H1 (cell line): ENCODE measurements around the gene COL28A1. TPM values are rescaled to one million over a fixed set of nuclear protein-coding genes. Genes with fewer than 3 reads are reported as not detected.

ENCODE experiments used
- CTCF ChIA-PET: fragments of 300-600 bp; sonication (Branson Sonifier 250); formaldehyde crosslinking; loops from one replicate; lab custom pipeline; 2021; ENCODE audit not compliant: partially characterized antibody; lab: Charles Lee
- POLR2A ChIA-PET: fragments of 300-600 bp; sonication (Branson Sonifier 250); formaldehyde crosslinking; loops from one replicate; lab custom pipeline; 2021; ENCODE audit warnings: inconsistent platforms; ENCODE audit not compliant: partially characterized antibody; lab: Charles Lee
- DNase-seq, 2 experiments: peaks; one replicate each; pipeline versions ENCODE4 v3.0.0 to v3.0.0-alpha.2; 2010 to 2022; ENCODE audit warnings: low spot score in 2 of 2, low read depth in 1 of 2, mixed read lengths in 1 of 2
- FAIRE-seq: peaks from 2 replicates; lab custom pipeline; 2011; peaks lifted over from hg19 to GRCh38; lab: Jason Lieb, UNC
- H2AFZ ChIP-seq: 2 replicates; pipeline ENCODE4 v1.8.1; 2012; ENCODE audit warnings: low read length, inconsistent platforms
- H2AK5ac ChIP-seq: 2 replicates; pipeline ENCODE4 v1.6.1; 2013; ENCODE audit warnings: low read depth, low read length
- H2BK120ac ChIP-seq: replicated peaks from 2 replicates; pipeline ENCODE3; 2013; ENCODE audit warnings: low read depth, low read length, inconsistent platforms
- H2BK12ac ChIP-seq: 2 replicates; pipeline ENCODE4 v1.6.1; 2013; ENCODE audit warnings: low read depth, low read length
- H2BK15ac ChIP-seq: 2 replicates; pipeline ENCODE4 v1.6.1; 2013; ENCODE audit warnings: low read length
- H2BK20ac ChIP-seq: 2 replicates; pipeline ENCODE4 v1.6.1; 2013; ENCODE audit warnings: low read length
- H2BK5ac ChIP-seq: 2 replicates; pipeline ENCODE4 v1.6.1; 2013; ENCODE audit warnings: low read depth, low read length
- H3K14ac ChIP-seq: 2 replicates; pipeline ENCODE4 v1.6.1; 2013; ENCODE audit warnings: inconsistent platforms; ENCODE audit not compliant: insufficient read length
- H3K18ac ChIP-seq: 2 replicates; pipeline ENCODE4 v1.6.1; 2013; ENCODE audit warnings: low read length; ENCODE audit errors: extremely low read depth
- H3K23ac ChIP-seq: 2 replicates; pipeline ENCODE4 v1.6.1; 2013; ENCODE audit warnings: inconsistent platforms; ENCODE audit not compliant: insufficient read length
- H3K23me2 ChIP-seq: 2 replicates; pipeline ENCODE4 v1.6.1; 2013; ENCODE audit warnings: low read depth, low read length
- H3K27ac ChIP-seq: 2 replicates; pipeline ENCODE4 v1.6.1; 2011; ENCODE audit warnings: low read depth, low read length, inconsistent platforms
- H3K27me3 ChIP-seq, 4 experiments: replicated peaks in 1 of 4; 1 replicate in 1 of 4; 2 replicates in 3 of 4; pipeline versions ENCODE4 v1.6.1 to v1.8.1; 2011 to 2013; ENCODE audit warnings: low read length in 3 of 4, mild to moderate bottlenecking in 3 of 4, inconsistent platforms in 2 of 4, mixed read lengths in 2 of 4, moderate library complexity in 1 of 4; ENCODE audit not compliant: control insufficient read depth in 3 of 4, insufficient read depth in 3 of 4; ENCODE audit errors: extremely low read depth in 1 of 4
- H3K36me3 ChIP-seq, 4 experiments: 2 replicates each; pipeline versions ENCODE4 v1.6.1 to v1.8.1; 2011 to 2013; ENCODE audit warnings: mild to moderate bottlenecking in 4 of 4, low read length in 3 of 4, moderate library complexity in 2 of 4, control low read depth in 1 of 4, inconsistent platforms in 1 of 4; ENCODE audit not compliant: insufficient read depth in 4 of 4, control insufficient read depth in 2 of 4
- H3K4ac ChIP-seq: replicated peaks from 2 replicates; pipeline ENCODE3; 2013; ENCODE audit warnings: low read length, low read depth, mixed read lengths, inconsistent platforms; ENCODE audit not compliant: insufficient read length
- H3K4me1 ChIP-seq, 4 experiments: replicated peaks in 1 of 4; 1 replicate in 1 of 4; 2 replicates in 3 of 4; pipeline versions ENCODE4 v1.6.1 to v1.8.1; 2011 to 2013; ENCODE audit warnings: low read length in 3 of 4, inconsistent platforms in 2 of 4, mixed read lengths in 1 of 4; ENCODE audit not compliant: insufficient read depth in 4 of 4, control insufficient read depth in 3 of 4
- H3K4me2 ChIP-seq, 2 experiments: 2 replicates each; pipeline versions ENCODE4 v1.6.1 to v1.8.1; 2011 to 2013; ENCODE audit warnings: low read depth in 2 of 2, low read length in 2 of 2, control low read depth in 1 of 2, inconsistent platforms in 1 of 2, mild to moderate bottlenecking in 1 of 2; ENCODE audit not compliant: insufficient read depth in 1 of 2
- H3K4me3 ChIP-seq, 4 experiments: fragments of 200-600, 300-600 bp in 1 of 4; sonication (generic), shearing (Covaris generic), sonication (Bioruptor Twin) in 1 of 4; 2 replicates each; pipeline versions ENCODE4 v1.5.1 to v1.8.1; 2011 to 2016; ENCODE audit warnings: low read length in 4 of 4, low read depth in 3 of 4, control low read depth in 2 of 4, inconsistent platforms in 2 of 4, mild to moderate bottlenecking in 2 of 4, mixed read lengths in 1 of 4, moderate library complexity in 1 of 4; ENCODE audit not compliant: insufficient read depth in 2 of 4; ENCODE audit errors: extremely low read depth in 1 of 4
- H3K56ac ChIP-seq: replicated peaks from 2 replicates; pipeline ENCODE3; 2013; ENCODE audit warnings: low read depth, mild to moderate bottlenecking, mixed read lengths, low read length, inconsistent platforms; ENCODE audit not compliant: insufficient read length
- H3K79me1 ChIP-seq: 2 replicates; pipeline ENCODE4 v1.6.1; 2013; ENCODE audit warnings: low read depth, low read length, control low read depth
- H3K79me2 ChIP-seq, 2 experiments: 2 replicates each; pipeline versions ENCODE4 v1.6.1 to v1.8.1; 2012 to 2013; ENCODE audit warnings: low read length in 2 of 2, mild to moderate bottlenecking in 2 of 2, inconsistent platforms in 1 of 2; ENCODE audit not compliant: insufficient read depth in 2 of 2, control insufficient read depth in 1 of 2
- H3K9ac ChIP-seq, 4 experiments: replicated peaks in 1 of 4; 1 replicate in 1 of 4; 2 replicates in 3 of 4; pipeline versions ENCODE4 v1.6.1 to v1.8.1; 2011 to 2013; ENCODE audit warnings: low read depth in 3 of 4, low read length in 3 of 4, control low read depth in 2 of 4, mild to moderate bottlenecking in 2 of 4, moderate library complexity in 2 of 4, inconsistent platforms in 1 of 4; ENCODE audit errors: extremely low read depth in 1 of 4
- H3K9me3 ChIP-seq, 2 experiments: 2 replicates each; pipeline versions ENCODE4 v1.6.1 to v1.8.1; 2012 to 2013; ENCODE audit warnings: mild to moderate bottlenecking in 2 of 2, moderate library complexity in 2 of 2, control low read depth in 1 of 2, inconsistent platforms in 1 of 2, low read depth in 1 of 2, low read length in 1 of 2, mixed read lengths in 1 of 2; ENCODE audit not compliant: insufficient read depth in 2 of 2
- H4K20me1 ChIP-seq, 2 experiments: replicated peaks in 1 of 2; 2 replicates each; pipeline versions ENCODE3 to v1.8.1; 2011 to 2013; ENCODE audit warnings: inconsistent platforms in 2 of 2, low read length in 2 of 2, mild to moderate bottlenecking in 1 of 2; ENCODE audit not compliant: insufficient read depth in 2 of 2, control insufficient read depth in 1 of 2
- H4K5ac ChIP-seq: 2 replicates; pipeline ENCODE4 v1.6.1; 2013; ENCODE audit warnings: low read length, low read depth, mixed read lengths, inconsistent platforms; ENCODE audit not compliant: insufficient read length
- H4K8ac ChIP-seq: 2 replicates; pipeline ENCODE4 v1.8.0; 2013; ENCODE audit warnings: mild to moderate bottlenecking, moderate library complexity, low read length, inconsistent platforms; ENCODE audit not compliant: insufficient read depth; ENCODE audit errors: extremely low read depth
- H4K91ac ChIP-seq: replicated peaks from 2 replicates; pipeline ENCODE3; 2013; ENCODE audit warnings: low read length, mixed read lengths, inconsistent platforms; ENCODE audit not compliant: insufficient read length
- BCL11A ChIP-seq, 2 experiments: IDR thresholded peaks; one replicate each; pipeline ENCODE4 v1.6.1; 2011; ENCODE audit warnings: low read depth in 2 of 2, low read length in 2 of 2, mild to moderate bottlenecking in 2 of 2
- FOSL1 ChIP-seq: IDR thresholded peaks from 2 replicates; pipeline ENCODE4 v1.6.1; 2011; ENCODE audit warnings: mild to moderate bottlenecking, low read depth, low read length, moderate library complexity; ENCODE audit not compliant: insufficient read depth
- JUND ChIP-seq: IDR thresholded peaks from 2 replicates; pipeline ENCODE4 v1.6.1; 2011; ENCODE audit warnings: mild to moderate bottlenecking, improper control_type of control experiment, low read length
- MAX ChIP-seq: IDR thresholded peaks from 2 replicates; pipeline ENCODE4 v1.6.1; 2012; ENCODE audit warnings: inconsistent platforms
- NRF1 ChIP-seq: IDR thresholded peaks from 2 replicates; pipeline ENCODE4 v1.6.1; 2011; ENCODE audit warnings: mild to moderate bottlenecking, low read depth, low read length, improper control_type of control experiment
- RAD21 ChIP-seq, 2 experiments: IDR thresholded peaks in 1 of 2; conservative IDR thresholded peaks in 1 of 2; 2 replicates each; pipeline ENCODE4 v1.6.1; 2011; ENCODE audit warnings: low read depth in 2 of 2, low read length in 2 of 2, improper control_type of control experiment in 1 of 2, inconsistent platforms in 1 of 2, mild to moderate bottlenecking in 1 of 2, moderate library complexity in 1 of 2
- RFX5 ChIP-seq: IDR thresholded peaks from 2 replicates; pipeline ENCODE4 v1.6.1; 2011; ENCODE audit warnings: low read depth, low read length, improper control_type of control experiment, borderline replicate concordance
- SP2 ChIP-seq: IDR thresholded peaks from 2 replicates; pipeline ENCODE4 v1.6.1; 2012; ENCODE audit warnings: mild to moderate bottlenecking, low read length, inconsistent platforms
- SUZ12 ChIP-seq: fragments of 200-600 bp; sonication (generic); IDR thresholded peaks from 2 replicates; pipeline ENCODE4 v1.6.1; 2012; ENCODE audit warnings: mild to moderate bottlenecking, inconsistent platforms, low read length, moderate library complexity, mixed read lengths
- TAF1 ChIP-seq: IDR thresholded peaks from 2 replicates; pipeline ENCODE4 v1.6.1; 2011; ENCODE audit warnings: mild to moderate bottlenecking, low read depth, low read length
- TAF7 ChIP-seq: optimal IDR thresholded peaks from 2 replicates; pipeline ENCODE3; 2011; ENCODE audit warnings: low read depth, mild to moderate bottlenecking, inconsistent platforms, low read length, moderate library complexity, borderline replicate concordance
- TEAD4 ChIP-seq: IDR thresholded peaks from 2 replicates; pipeline ENCODE4 v1.6.1; 2012; ENCODE audit warnings: low read depth, low read length, inconsistent platforms, mixed read lengths
- ZNF274 ChIP-seq: IDR thresholded peaks from 2 replicates; pipeline ENCODE4 v1.7.0; 2012; ENCODE audit warnings: low read length, borderline replicate concordance; ENCODE audit errors: extremely low read depth
- WGBS, 2 experiments: shearing (Covaris generic) in 1 of 2; methylation state at CpG; one replicate each; pipeline versions ENCODE4 v1.1.6 to v1.1.7; 2013 to 2015; ENCODE audit warnings: low lambda C conversion rate in 2 of 2, mixed read lengths in 2 of 2, inconsistent platforms in 1 of 2, low coverage in 1 of 2, missing lambda C conversion rate in 1 of 2; ENCODE audit not compliant: insufficient replicate concordance in 2 of 2, insufficient coverage in 1 of 2, insufficient read length in 1 of 2; ENCODE audit errors: extremely low coverage in 1 of 2, missing lambda C conversion rate in 1 of 2; 5-methylcytosine and 5-hydroxymethylcytosine counted together
- polyA plus RNA-seq, 7 experiments: library from polyadenylated mRNA; depleted of rRNA in 3 of 7; stranded (reverse) in 5 of 7; unstranded in 2 of 7; fragments of >200 nt in 5 of 7; fragments of 200-250 nt in 2 of 7; gene quantifications; 1 replicate in 5 of 7; 2 replicates in 1 of 7; 4 replicates in 1 of 7; pipeline versions ENCODE4 v1.2.1 to v1.2.3, GENCODE V29; 2011 to 2013; ENCODE audit warnings: missing spikeins in 2 of 7, mixed read lengths in 2 of 7
- total RNA-seq: library from RNA; stranded (reverse); fragmentation: NEBNext Ultra II Directional; extraction: Animal tissue kit (Norgen Biotek cat#: 25700); gene quantifications from 2 replicates; pipeline ENCODE4 v1.2.1, GENCODE V29; 2021
- TF ChIP-seq, protein P1 (sequence below): IDR thresholded peaks from 2 replicates; pipeline ENCODE4 v1.6.1; 2011; ENCODE audit warnings: low read depth, mild to moderate bottlenecking, low read length; ENCODE audit not compliant: insufficient read depth

Gene COL28A1
- total and polyA plus RNA-seq, 2 of the 8 experiments (the other 6 are each of a cell fraction or from before 2014, with no cell fraction given) = 0.22 to 0.38 TPM

GRCh38 chr7:7550663-7551062 is 15.0 kb upstream of the COL28A1 start:
- Histone ChIP-seq H2AK5ac (no peak overlapping the region), H3K79me2 (no peaks in the 10 kb centered on the region), H4K8ac (no peak overlapping the region), H4K5ac (no peak overlapping the region), H3K14ac (no peak overlapping the region), H3K18ac (no peak overlapping the region), H3K23ac (no peak overlapping the region), H4K20me1 (no peaks in the 10 kb centered on the region), H3K4me3 (no peak overlapping the region), H2BK15ac (no peak overlapping the region), H3K4me1 (no peaks in the 10 kb centered on the region), H2BK12ac (no peak overlapping the region), H4K91ac (no peak overlapping the region), H3K4ac (no peak overlapping the region), H3K23me2 (no peaks in the 10 kb centered on the region; the same call in 1 of the 2 replicates), H3K27ac (no peak overlapping the region), H3K36me3 (no peaks in the 10 kb centered on the region), H2AFZ (no peak overlapping the region), H3K79me1 (no peaks in the 10 kb centered on the region), H2BK20ac (no peak overlapping the region), H3K27me3 (no peaks in the 10 kb centered on the region), H3K4me2 (no peak overlapping the region), H3K56ac (no peak overlapping the region), H2BK5ac (no peak overlapping the region), H3K9me3 (no peaks in the 10 kb centered on the region), H2BK120ac (no peak overlapping the region), H3K9ac (no peak overlapping the region)
- DNase-seq (no peak), FAIRE-seq (no peak)
- ChIA-PET POLR2A (no interaction called here), CTCF (interaction anchor here (1.1 to 1.2 kb wide), 2 partner anchors 11 to 147 kb away, joined by 3 read pairs; no protein-coding TSS in a partner anchor)
- 91% methylated on average over 3 of the region's 3 CpGs; no CpG with 5 or more reads in 1 of the 2 experiments for WGBS, 2 experiments
- TF ChIP-seq TAF7 = no peak
- TF ChIP-seq RAD21 (IDR thresholded peaks at IDR 0.05 in 1 of 2, conservative IDR thresholded peaks at IDR 0.05 in 1 of 2; ENCODE audit: low read depth in 2 of 2, low read length in 2 of 2) = no peak
- no peak for TF ChIP-seq BCL11A (IDR thresholded peaks at IDR 0.05; ENCODE audit: low read depth in 2 of 2, low read length in 2 of 2)
- no peak for TF ChIP-seq NRF1
- TF ChIP-seq, protein P1, sequence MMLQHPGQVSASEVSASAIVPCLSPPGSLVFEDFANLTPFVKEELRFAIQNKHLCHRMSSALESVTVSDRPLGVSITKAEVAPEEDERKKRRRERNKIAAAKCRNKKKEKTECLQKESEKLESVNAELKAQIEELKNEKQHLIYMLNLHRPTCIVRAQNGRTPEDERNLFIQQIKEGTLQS = no peak
- TF ChIP-seq TEAD4 = no peak
- no peak for TF ChIP-seq FOSL1
- TF ChIP-seq SP2 = no peak
- no peak for TF ChIP-seq ZNF274
- no peak for TF ChIP-seq RFX5
- no peak for TF ChIP-seq MAX
- TF ChIP-seq SUZ12 = no peak
- no peak for TF ChIP-seq JUND
- TF ChIP-seq TAF1 = no peak
